OCI-LY1 (cell line): ENCODE measurements around the gene DBX1.

Experiments
- H2AFZ ChIP-seq: fragments of 200-600 bp; sonication (generic), shearing (Covaris generic); 2 replicates; pipeline ENCODE4 v1.6.0; 2014; ENCODE audit warnings: antibody characterized with exemption, mild to moderate bottlenecking, low read length
- H3F3A ChIP-seq: fragments of 200-600 bp; sonication (generic), shearing (Covaris generic); 2 replicates; pipeline ENCODE4 v1.6.0; 2014; ENCODE audit warnings: mild to moderate bottlenecking, antibody characterized with exemption, low read length, moderate library complexity; ENCODE audit not compliant: insufficient read depth
- H3K27ac ChIP-seq: fragments of 200-600 bp; sonication (generic); 2 replicates; pipeline ENCODE4 v1.5.1; 2014; ENCODE audit warnings: low read length, mixed run types, mild to moderate bottlenecking, low read depth; ENCODE audit not compliant: poor library complexity, severe bottlenecking
- H3K27me3 ChIP-seq: fragments of 200-600 bp; sonication (generic); 2 replicates; pipeline ENCODE4 v1.6.0; 2014; ENCODE audit warnings: antibody characterized with exemption, mild to moderate bottlenecking, low read length, moderate library complexity; ENCODE audit not compliant: insufficient read depth
- H3K36me3 ChIP-seq: fragments of 200-600 bp; sonication (generic); 2 replicates; pipeline ENCODE4 v1.6.1; 2014; ENCODE audit warnings: mild to moderate bottlenecking, antibody characterized with exemption, low read length, moderate library complexity, mixed read lengths; ENCODE audit not compliant: insufficient read depth
- H3K4me1 ChIP-seq: fragments of 200-600 bp; sonication (generic); 2 replicates; pipeline ENCODE4 v1.5.1; 2014; ENCODE audit warnings: mild to moderate bottlenecking, low read length, moderate library complexity; ENCODE audit not compliant: insufficient read depth, severe bottlenecking
- H3K4me2 ChIP-seq: fragments of 200-600 bp; sonication (generic), shearing (Covaris generic); 2 replicates; pipeline ENCODE4 v1.6.1; 2014; ENCODE audit warnings: low read length
- H3K4me3 ChIP-seq: fragments of 200-600 bp; sonication (generic); 2 replicates; pipeline ENCODE4 v1.5.1; 2014; ENCODE audit warnings: low read length, low read depth, mild to moderate bottlenecking, mixed read lengths; ENCODE audit not compliant: poor library complexity, severe bottlenecking
- H3K79me2 ChIP-seq: fragments of 200-600 bp; shearing (Covaris generic); 2 replicates; pipeline ENCODE4 v1.6.1; 2016; ENCODE audit warnings: mixed run types, low read length, mixed read lengths; ENCODE audit not compliant: insufficient read depth
- H3K9ac ChIP-seq: fragments of 200-600 bp; sonication (generic), shearing (Covaris generic); 2 replicates; pipeline ENCODE4 v1.6.1; 2014; ENCODE audit warnings: mild to moderate bottlenecking, low read length, mixed read lengths
- H3K9me2 ChIP-seq: fragments of 200-600 bp; sonication (generic), shearing (Covaris generic); 2 replicates; pipeline ENCODE4 v1.6.1; 2014; ENCODE audit warnings: low read depth, mild to moderate bottlenecking, low read length, mixed read lengths
- H3K9me3 ChIP-seq: fragments of 200-600 bp; shearing (Covaris generic); 2 replicates; pipeline ENCODE4 v1.6.1; 2014; ENCODE audit warnings: low read length, mixed read lengths
- H4K20me1 ChIP-seq: fragments of 200-600 bp; sonication (generic), shearing (Covaris generic); 2 replicates; pipeline ENCODE4 v1.6.0; 2016; ENCODE audit warnings: mild to moderate bottlenecking, low read length; ENCODE audit not compliant: insufficient read depth
- EZH2 ChIP-seq: fragments of 200-600 bp; sonication (generic), shearing (Covaris generic); IDR thresholded peaks from 2 replicates; pipeline ENCODE4 v1.8.0; 2017; ENCODE audit warnings: borderline replicate concordance, mixed run types, mild to moderate bottlenecking, antibody characterized with exemption, low read length, moderate library complexity, mixed read lengths
- TF ChIP-seq, protein P1 (sequence below): fragments of 200-600 bp; sonication (generic), shearing (Covaris generic); IDR thresholded peaks from 2 replicates; pipeline ENCODE4 v1.5.1; 2017; ENCODE audit warnings: mild to moderate bottlenecking, antibody characterized with exemption, low read length, moderate library complexity, mixed read lengths

Gene DBX1

DNA sequence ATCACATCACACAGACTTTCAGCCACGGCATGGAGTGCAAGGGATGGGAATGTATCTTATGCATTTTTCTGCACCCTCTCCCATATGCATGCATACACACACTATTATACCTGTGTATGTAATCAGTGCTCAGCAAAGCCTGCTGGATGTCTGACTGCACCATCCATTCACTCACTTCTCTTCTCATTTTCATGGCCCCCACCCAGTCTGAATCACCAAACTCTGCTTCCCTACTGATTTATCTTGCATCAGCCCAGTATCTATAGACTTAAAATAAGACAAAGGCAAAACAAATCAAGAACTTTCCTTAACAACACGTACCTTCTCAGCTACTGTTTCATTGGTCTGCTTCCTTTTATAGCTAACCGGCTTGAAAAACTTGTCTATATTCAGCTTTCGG is 21.6 kb downstream of the DBX1 start:
- no peaks in the 10 kb centered on the region for H4K20me1 ChIP-seq
- H3K27ac ChIP-seq, result no peak overlapping the region
- no peak overlapping the region for H3K9ac ChIP-seq
- H3K4me3 ChIP-seq, result no peak overlapping the region
- no peak overlapping the region for H3K4me2 ChIP-seq
- H3F3A ChIP-seq, result no peaks in the 10 kb centered on the region
- H3K36me3 ChIP-seq, result no peaks in the 10 kb centered on the region
- H3K9me2 ChIP-seq, result no peaks in the 10 kb centered on the region
- H2AFZ ChIP-seq, result no peak overlapping the region
- H3K4me1 ChIP-seq, result no peaks in the 10 kb centered on the region
- no peaks in the 10 kb centered on the region for H3K79me2 ChIP-seq
- TF ChIP-seq EZH2, result no peak
- TF ChIP-seq, protein P1, sequence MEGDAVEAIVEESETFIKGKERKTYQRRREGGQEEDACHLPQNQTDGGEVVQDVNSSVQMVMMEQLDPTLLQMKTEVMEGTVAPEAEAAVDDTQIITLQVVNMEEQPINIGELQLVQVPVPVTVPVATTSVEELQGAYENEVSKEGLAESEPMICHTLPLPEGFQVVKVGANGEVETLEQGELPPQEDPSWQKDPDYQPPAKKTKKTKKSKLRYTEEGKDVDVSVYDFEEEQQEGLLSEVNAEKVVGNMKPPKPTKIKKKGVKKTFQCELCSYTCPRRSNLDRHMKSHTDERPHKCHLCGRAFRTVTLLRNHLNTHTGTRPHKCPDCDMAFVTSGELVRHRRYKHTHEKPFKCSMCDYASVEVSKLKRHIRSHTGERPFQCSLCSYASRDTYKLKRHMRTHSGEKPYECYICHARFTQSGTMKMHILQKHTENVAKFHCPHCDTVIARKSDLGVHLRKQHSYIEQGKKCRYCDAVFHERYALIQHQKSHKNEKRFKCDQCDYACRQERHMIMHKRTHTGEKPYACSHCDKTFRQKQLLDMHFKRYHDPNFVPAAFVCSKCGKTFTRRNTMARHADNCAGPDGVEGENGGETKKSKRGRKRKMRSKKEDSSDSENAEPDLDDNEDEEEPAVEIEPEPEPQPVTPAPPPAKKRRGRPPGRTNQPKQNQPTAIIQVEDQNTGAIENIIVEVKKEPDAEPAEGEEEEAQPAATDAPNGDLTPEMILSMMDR, result no peak
- H3K9me3 ChIP-seq, result no peaks in the 10 kb centered on the region
- H3K27me3 ChIP-seq, result no peaks in the 10 kb centered on the region

DNA sequence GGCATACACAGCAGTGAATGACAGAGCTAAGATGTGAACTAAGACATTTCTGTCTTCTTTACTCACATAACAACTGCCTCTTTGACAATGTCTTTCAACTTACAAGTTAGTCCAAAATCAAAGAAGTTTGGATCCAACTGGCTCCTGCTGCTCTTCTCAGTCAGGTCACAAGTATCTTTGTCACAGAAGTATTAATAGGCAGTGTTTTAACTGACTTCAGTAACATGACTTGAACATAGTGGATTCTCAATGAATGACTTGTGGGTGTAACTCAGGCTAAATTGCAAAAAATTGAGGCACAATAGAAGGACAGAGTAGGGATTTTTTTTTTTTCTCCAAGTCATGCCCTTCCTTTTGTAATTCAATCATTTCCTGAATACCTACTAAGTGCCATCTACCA is 22.6 kb downstream of the DBX1 start:
- H3K36me3 ChIP-seq, result no peaks in the 10 kb centered on the region
- H3F3A ChIP-seq, result no peaks in the 10 kb centered on the region
- H3K9me3 ChIP-seq, result no peaks in the 10 kb centered on the region
- H3K79me2 ChIP-seq, result no peaks in the 10 kb centered on the region
- H3K4me2 ChIP-seq, result no peak overlapping the region
- no peaks in the 10 kb centered on the region for H4K20me1 ChIP-seq
- no peaks in the 10 kb centered on the region for H3K9me2 ChIP-seq
- H3K27ac ChIP-seq, result no peak overlapping the region
- H3K9ac ChIP-seq, result no peak overlapping the region
- no peaks in the 10 kb centered on the region for H3K27me3 ChIP-seq
- H3K4me1 ChIP-seq, result no peaks in the 10 kb centered on the region
- H2AFZ ChIP-seq, result no peak overlapping the region
- H3K4me3 ChIP-seq, result no peak overlapping the region
- TF ChIP-seq, protein P1, result no peak

DNA sequence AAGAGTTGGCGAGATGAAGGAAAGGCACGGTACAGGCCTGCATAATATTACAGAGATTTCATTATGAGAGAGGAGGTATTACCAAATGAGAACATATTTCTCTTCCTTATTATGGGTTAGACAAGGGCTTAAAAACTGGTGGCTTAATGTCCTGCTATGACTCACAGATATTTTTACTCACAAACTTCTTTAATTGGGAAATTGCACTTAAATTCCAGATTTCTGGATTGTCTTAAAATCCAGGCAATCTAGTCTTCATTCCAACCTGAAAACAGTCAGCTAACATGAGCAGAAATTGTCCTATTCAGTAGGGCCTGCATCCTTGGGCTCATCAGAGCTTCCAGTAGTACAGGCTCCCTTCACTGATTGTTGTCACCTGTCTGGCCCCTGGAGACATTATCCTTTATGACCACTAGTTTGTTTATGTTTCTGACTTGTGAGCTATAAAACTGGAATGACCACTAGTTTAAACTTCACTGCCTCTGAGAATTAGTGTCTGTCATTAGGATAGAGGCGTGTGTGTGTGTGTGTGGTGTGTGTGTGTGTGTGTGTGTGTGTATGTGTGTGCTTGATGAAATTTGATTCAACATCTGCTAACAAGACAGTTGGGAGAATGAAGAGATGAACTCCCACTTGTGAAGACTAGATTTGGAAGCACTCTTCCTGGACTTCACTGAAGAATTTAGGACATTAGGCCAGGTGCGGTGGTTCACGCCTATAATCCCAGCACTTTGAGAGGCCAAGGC is 25.1 kb downstream of the DBX1 start:
- Histone ChIP-seq H3K4me1 (no peaks in the 10 kb centered on the region), H3K79me2 (no peaks in the 10 kb centered on the region), H3K4me2 (no peak overlapping the region), H2AFZ (no peak overlapping the region), H4K20me1 (no peaks in the 10 kb centered on the region), H3K27ac (no peak overlapping the region), H3K4me3 (no peak overlapping the region), H3K9me3 (no peaks in the 10 kb centered on the region), H3K9ac (no peak overlapping the region), H3K36me3 (no peaks in the 10 kb centered on the region), H3K27me3 (no peaks in the 10 kb centered on the region), H3K9me2 (no peaks in the 10 kb centered on the region), H3F3A (no peaks in the 10 kb centered on the region)
- no peak for TF ChIP-seq EZH2
- TF ChIP-seq, protein P1, result no peak
